ENCODE measurements around the gene TOP3B. TPM values are rescaled to one million over a fixed set of nuclear protein-coding genes. Genes with fewer than 3 reads are reported as not detected.

The TOP3B gene
- total and polyA plus RNA-seq, 2 donors from 2014 or later: 8.1 to 26.7 TPM

DNA sequence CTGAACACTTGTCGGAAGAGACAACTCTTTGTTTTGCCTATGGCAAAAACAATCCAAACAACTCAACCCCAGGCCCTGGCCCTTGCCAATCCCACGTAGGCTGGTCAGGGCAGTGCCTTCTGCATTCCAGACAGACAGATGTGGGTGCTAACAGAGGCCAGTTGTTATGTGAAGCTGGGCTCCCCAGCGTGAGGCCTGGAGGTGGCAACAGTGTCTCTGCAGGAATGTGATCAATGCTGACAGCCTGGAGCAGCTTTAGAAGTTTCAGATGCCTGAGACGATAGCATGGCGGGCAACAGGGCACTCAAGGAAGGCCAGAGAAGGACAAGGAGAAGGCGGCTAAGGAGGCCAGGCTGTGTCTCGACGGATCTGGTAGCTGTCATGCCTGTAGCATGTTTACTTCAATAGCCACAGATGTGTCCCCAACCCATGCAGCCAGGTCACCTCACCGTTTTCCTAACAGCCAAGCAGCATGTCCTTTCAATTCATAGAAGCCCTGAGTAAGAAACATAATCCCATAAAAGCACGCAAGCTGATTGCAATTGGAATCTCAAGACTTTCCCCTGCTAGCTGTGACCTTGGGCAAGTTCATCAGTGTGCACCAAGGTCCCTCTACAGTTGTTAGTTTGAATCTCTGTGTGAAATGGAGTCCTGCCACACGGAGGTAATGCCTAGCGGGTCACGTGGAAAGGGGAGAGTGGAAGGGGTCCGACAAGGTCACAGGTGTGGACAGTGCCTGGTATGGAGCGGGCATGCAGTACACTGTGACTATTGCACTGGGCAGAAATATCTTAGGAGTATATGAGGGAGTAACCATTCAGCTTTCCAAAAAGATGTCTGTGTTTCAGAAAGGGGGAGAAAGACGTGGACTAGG is 15.7 kb downstream of the TOP3B start:
- H3K4me1 ChIP-seq (ENCODE audit: control insufficient read depth in 2 of 3, insufficient read depth in 2 of 3, low read depth in 1 of 3, low read length in 3 of 3): no peaks in the 10 kb centered on the region
- peaks cover 4 to 63% (median 40%) of the 10 kb centered on the region in 3 donors for H3K36me3 ChIP-seq (ENCODE audit: control insufficient read depth in 2 of 3, insufficient read depth in 3 of 3, low read length in 3 of 3)
- FAIRE-seq: no peak
- H3K27me3 ChIP-seq (ENCODE audit: control insufficient read depth, insufficient read depth, low read length): no peaks in the 10 kb centered on the region
- DNase-seq: no peak
- H3K9me3 ChIP-seq (ENCODE audit: control insufficient read depth in 2 of 3, insufficient read depth in 1 of 3, low read length in 3 of 3): no peaks in the 10 kb centered on the region
- H3K27ac ChIP-seq (ENCODE audit: low read depth in 2 of 2, low read length in 2 of 2): no peak overlapping the region
- H3K9ac ChIP-seq (ENCODE audit: low read length in 3 of 3): no peak overlapping the region
- H3K4me3 ChIP-seq (ENCODE audit: low read length in 3 of 3): no peak overlapping the region
- no peak for TF ChIP-seq CTCF (IDR thresholded peaks at IDR 0.05; ENCODE audit: borderline replicate concordance, extremely low read depth, insufficient read depth)
- intact Hi-C loops (cut with DNase I): no loop called here

- Histone ChIP-seq H3K9ac (ENCODE audit: low read length in 3 of 3) (no peak overlapping the region), H3K4me3 (ENCODE audit: low read length in 3 of 3) (no peak overlapping the region), H3K4me1 (ENCODE audit: control insufficient read depth in 2 of 3, insufficient read depth in 2 of 3, low read depth in 1 of 3, low read length in 3 of 3) (no peaks in the 10 kb centered on the region), H3K27ac (ENCODE audit: low read depth in 2 of 2, low read length in 2 of 2) (no peak overlapping the region), H3K36me3 (ENCODE audit: control insufficient read depth in 2 of 3, insufficient read depth in 3 of 3, low read length in 3 of 3) (peaks cover 0 to 57% (median 35%) of the 10 kb centered on the region in 3 donors), H3K9me3 (ENCODE audit: control insufficient read depth in 2 of 3, insufficient read depth in 1 of 3, low read length in 3 of 3) (no peaks in the 10 kb centered on the region), H3K27me3 (ENCODE audit: control insufficient read depth, insufficient read depth, low read length) (no peaks in the 10 kb centered on the region)
- TF ChIP-seq CTCF (IDR thresholded peaks at IDR 0.05; ENCODE audit: borderline replicate concordance, extremely low read depth, insufficient read depth): no peak
- no peak for FAIRE-seq
- no peak for DNase-seq
- intact Hi-C loops (cut with DNase I): no loop called here
Measured at GRCh38 chr22:21965762-21966288, 16.8 kb downstream of the TOP3B start.

DNA sequence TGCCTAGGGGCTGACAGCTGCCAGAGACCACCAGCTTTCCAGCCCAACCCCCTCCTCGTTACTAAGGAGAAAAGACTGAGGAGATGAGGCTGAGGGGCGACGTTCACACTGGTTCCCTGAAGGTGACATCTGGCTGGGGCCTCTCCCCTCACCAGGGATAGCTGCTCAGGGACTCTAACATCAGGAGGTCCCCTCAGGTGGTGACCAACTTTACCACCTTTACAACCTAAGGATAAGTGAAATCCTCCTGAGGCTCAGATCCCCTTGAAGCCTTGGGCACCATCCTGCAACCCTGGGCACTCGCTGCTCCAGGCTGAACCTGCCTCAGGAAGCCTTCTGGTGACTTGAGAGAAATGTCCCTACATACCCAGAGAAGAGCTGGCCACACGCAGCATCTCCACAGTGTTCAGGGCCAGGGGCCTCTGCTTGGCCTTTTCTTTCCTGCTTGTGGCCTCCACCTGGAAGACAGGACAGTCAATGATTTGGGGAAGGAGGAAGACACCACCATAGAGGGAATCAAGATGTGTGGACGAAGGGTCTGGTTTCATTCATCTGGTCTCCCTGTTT is 17.6 kb downstream of the TOP3B start:
- Histone ChIP-seq H3K4me1 (ENCODE audit: control insufficient read depth in 2 of 3, insufficient read depth in 2 of 3, low read depth in 1 of 3, low read length in 3 of 3) (no peaks in the 10 kb centered on the region), H3K36me3 (ENCODE audit: control insufficient read depth in 2 of 3, insufficient read depth in 3 of 3, low read length in 3 of 3) (peaks cover 0 to 57% (median 28%) of the 10 kb centered on the region in 3 donors), H3K27ac (ENCODE audit: low read depth in 2 of 2, low read length in 2 of 2) (no peak overlapping the region), H3K4me3 (ENCODE audit: low read length in 3 of 3) (no peak overlapping the region), H3K9ac (ENCODE audit: low read length in 3 of 3) (no peak overlapping the region), H3K27me3 (ENCODE audit: control insufficient read depth, insufficient read depth, low read length) (no peaks in the 10 kb centered on the region), H3K9me3 (ENCODE audit: control insufficient read depth in 2 of 3, insufficient read depth in 1 of 3, low read length in 3 of 3) (no peaks in the 10 kb centered on the region)
- intact Hi-C loops (cut with DNase I): no loop called here
- no peak for TF ChIP-seq CTCF (IDR thresholded peaks at IDR 0.05; ENCODE audit: borderline replicate concordance, extremely low read depth, insufficient read depth)
- DNase-seq: no peak
- FAIRE-seq: no peak

Measured in kidney (tissue), 14 donors.